GM20431 (cell line): ENCODE results near the gene RAD52.

Experiments
- in situ Hi-C: fragments of 300-500 bp; cut with MseI, MboI; formaldehyde crosslinking; loops from one replicate; pipeline ENCODE4 v1.15.0; 2020; ENCODE audit warnings: low sequenced_read_pairs; ENCODE audit not compliant: unreplicated experiment

The RAD52 gene

DNA sequence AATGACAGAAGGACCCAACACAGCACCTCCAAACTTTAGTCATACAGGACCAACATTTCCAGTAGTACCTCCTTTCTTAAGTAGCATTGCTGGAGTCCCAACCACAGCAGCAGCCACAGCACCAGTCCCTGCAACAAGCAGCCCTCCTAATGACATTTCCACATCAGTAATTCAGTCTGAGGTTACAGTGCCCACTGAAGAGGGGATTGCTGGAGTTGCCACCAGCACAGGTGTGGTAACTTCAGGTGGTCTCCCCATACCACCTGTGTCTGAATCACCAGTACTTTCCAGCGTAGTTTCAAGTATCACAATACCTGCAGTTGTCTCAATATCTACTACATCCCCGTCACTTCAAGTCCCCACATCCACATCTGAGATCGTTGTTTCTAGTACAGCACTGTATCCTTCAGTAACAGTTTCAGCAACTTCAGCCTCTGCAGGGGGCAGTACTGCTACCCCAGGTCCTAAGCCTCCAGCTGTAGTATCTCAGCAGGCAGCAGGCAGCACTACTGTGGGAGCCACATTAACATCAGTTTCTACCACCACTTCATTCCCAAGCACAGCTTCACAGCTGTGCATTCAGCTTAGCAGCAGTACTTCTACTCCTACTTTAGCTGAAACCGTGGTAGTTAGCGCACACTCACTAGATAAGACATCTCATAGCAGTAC lies 64.6 kb downstream of the RAD52 start:
- in situ Hi-C loops = no loop called here

DNA sequence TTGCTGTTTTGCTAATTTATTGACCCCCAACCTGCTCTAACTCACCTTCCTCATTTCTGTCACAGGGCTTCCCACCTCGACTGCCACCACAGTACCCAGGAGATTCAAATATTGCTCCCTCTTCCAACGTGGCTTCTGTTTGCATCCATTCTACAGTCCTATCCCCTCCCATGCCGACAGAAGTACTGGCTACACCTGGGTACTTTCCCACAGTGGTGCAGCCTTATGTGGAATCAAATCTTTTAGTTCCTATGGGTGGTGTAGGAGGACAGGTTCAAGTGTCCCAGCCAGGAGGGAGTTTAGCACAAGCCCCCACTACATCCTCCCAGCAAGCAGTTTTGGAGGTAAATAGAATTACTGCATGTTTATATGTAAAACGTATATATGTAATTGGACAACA lies 68.8 kb downstream of the RAD52 start:
- in situ Hi-C loops = no loop called here

- in situ Hi-C loops = no loop called here
These were observed 69.9 kb downstream of the RAD52 start for GRCh38 chr12:879641-880040.

DNA sequence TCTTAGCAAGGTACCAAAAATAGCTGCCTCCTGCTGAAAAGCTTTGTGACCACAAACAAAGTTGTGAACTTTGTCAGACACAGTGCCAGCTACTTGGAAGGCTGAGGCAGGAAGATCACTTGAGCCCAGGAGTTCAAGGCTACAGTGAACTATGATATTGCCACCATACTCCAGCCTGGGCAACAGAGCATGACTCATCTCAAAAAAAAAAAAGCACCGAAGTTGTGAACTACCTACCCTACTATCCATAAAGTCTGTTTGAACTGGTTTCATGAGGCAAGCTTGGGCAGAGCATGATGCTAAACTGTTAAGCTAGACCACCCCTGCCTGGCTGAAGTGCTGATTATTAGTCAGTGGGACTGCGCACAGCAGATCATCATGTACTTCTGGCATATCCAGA lies 75.5 kb downstream of the RAD52 start:
- in situ Hi-C loops = no loop called here

DNA sequence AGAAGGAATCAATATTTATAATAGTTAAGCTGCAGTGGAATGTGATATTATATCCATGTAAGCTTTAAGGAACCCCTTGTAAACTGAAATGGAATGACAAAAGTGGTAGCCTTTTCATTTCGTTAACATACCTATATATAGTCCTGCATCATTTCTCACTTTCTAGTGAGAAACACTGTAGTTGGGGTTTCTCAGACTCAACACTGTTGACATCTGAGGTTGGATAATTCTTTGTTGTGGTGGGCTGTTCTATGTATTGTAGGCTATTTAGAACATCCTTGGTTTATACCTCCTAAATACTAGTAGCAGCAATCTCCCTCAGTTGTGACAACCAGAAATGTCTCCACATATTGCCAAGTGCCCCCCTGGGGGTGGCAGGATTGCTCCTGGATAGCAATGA lies 79.1 kb downstream of the RAD52 start:
- in situ Hi-C loops = no loop called here

- in situ Hi-C loops = no loop called here
These were observed 80.8 kb downstream of the RAD52 start for GRCh38 chr12:868722-869121.

DNA sequence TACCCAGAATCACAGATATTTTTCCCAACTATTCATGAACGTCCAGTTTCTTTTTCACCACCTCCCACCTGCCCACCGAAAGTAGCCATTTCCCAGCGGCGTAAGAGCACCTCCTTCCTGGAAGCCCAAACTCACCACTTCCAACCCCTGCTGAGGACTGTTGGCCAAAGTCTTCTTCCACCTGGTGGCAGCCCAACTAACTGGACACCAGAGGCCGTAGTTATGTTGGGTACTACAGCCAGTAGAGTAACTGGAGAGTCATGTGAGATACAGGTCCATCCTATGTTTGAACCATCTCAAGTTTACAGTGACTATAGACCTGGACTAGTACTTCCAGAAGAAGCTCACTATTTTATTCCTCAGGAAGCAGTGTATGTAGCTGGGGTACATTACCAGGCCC lies 81.6 kb downstream of the RAD52 start:
- in situ Hi-C loops = no loop called here

GRCh38 chr12:865614-866013 lies 83.9 kb downstream of the RAD52 start:
- in situ Hi-C loops = no loop called here

- in situ Hi-C loops = no loop called here
These were observed 86.2 kb downstream of the RAD52 start for GRCh38 chr12:863285-863684.

GRCh38 chr12:862303-862911 lies 87.1 kb downstream of the RAD52 start:
- in situ Hi-C loops = no loop called here
